Mesodermal cell (in vitro differentiated cells): ENCODE data around the gene EWSR1.

Experiments
- H3K27ac ChIP-seq: 2 replicates; pipeline ENCODE4 v1.7.0; 2013; ENCODE audit warnings: mild to moderate bottlenecking, low read depth, low read length, moderate library complexity; ENCODE audit not compliant: severe bottlenecking
- H3K36me3 ChIP-seq: 2 replicates; pipeline ENCODE4 v1.7.1; 2013; ENCODE audit warnings: mild to moderate bottlenecking, low read length, moderate library complexity; ENCODE audit not compliant: control insufficient read depth, insufficient read depth
- H3K4me1 ChIP-seq: one replicate; pipeline ENCODE4 v1.7.1; 2013; ENCODE audit warnings: mild to moderate bottlenecking, low read length; ENCODE audit not compliant: insufficient read depth, control insufficient read depth, poor library complexity, severe bottlenecking
- H3K4me3 ChIP-seq: 2 replicates; pipeline ENCODE4 v1.7.0; 2013; ENCODE audit warnings: low read length, control low read depth, mild to moderate bottlenecking; ENCODE audit not compliant: insufficient read depth, poor library complexity, severe bottlenecking; ENCODE audit errors: extremely low read depth
- H3K9me3 ChIP-seq: 2 replicates; pipeline ENCODE4 v1.7.1; 2013; ENCODE audit warnings: mild to moderate bottlenecking, low read length, moderate library complexity; ENCODE audit not compliant: control insufficient read depth
- WGBS, 2 experiments: methylation state at CpG; one replicate each; pipeline ENCODE4 v1.1.5; 2013; ENCODE audit warnings: missing lambda C conversion rate in 2 of 2; ENCODE audit not compliant: insufficient coverage in 2 of 2; 5-methylcytosine and 5-hydroxymethylcytosine counted together

EWSR1 gene

DNA sequence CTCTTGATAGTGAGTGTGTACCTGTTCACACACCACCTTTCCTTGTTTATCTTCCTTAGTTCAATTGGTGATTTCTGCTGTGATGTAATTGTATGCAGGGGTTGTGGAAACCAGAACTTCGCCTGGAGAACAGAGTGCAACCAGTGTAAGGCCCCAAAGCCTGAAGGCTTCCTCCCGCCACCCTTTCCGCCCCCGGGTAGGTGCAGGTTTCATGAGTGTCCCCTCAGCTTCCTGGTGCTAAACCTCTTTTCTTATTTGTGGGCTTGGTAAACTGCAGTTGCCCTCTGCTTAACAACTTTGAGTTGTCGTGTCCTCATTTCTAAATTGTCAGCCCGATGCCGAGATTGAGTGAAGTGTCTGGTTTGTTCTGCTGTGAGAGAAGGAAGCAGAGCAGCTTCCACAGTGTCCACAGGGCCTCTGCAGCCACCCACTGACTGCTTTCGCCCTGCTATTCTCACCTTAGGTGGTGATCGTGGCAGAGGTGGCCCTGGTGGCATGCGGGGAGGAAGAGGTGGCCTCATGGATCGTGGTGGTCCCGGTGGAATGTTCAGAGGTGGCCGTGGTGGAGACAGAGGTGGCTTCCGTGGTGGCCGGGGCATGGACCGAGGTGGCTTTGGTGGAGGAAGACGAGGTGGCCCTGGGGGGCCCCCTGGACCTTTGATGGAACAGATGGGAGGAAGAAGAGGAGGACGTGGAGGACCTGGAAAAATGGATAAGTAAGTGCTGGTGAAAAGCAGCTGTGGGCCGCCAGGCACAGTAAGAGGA lies 31.2 kb downstream of the EWSR1 start:
- H3K4me3 ChIP-seq: no peak overlapping the region

DNA sequence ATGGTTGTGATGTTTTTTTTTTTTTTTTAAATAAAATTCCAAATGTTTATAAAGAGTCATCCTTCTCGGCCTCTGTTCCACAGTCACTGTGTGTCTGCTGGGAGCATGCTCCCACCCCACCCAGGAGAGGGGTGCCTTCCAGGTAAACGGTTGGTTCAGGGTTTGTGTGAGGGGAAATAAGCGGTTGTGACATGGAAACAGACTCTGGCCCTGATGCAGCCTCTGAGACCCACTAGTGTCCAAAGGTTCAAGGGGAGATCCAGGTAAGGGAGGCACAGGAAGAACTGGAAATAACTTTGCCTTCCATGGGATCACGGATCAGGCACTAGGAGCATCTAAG lies 32.4 kb downstream of the EWSR1 start:
- Histone ChIP-seq H3K4me3 (no peak overlapping the region), H3K27ac (no peak overlapping the region), H3K9me3 (no peaks in the 10 kb centered on the region), H3K36me3 (peaks cover 55% of the 10 kb centered on the region), H3K4me1 (no peaks in the 10 kb centered on the region)
- WGBS, 2 experiments: 97 to 100% methylated on average over 3 of the region's 4 CpGs

More for the DNA sequence above, 31.2 kb downstream of the EWSR1 start:
- 95 to 99% methylated on average over 15 to 17 of the region's 19 CpGs for WGBS, 2 experiments
- H3K4me1 ChIP-seq: no peaks in the 10 kb centered on the region
- no peak overlapping the region for H3K27ac ChIP-seq
- H3K36me3 ChIP-seq: peaks cover 66% of the 10 kb centered on the region
- no peaks in the 10 kb centered on the region for H3K9me3 ChIP-seq

DNA sequence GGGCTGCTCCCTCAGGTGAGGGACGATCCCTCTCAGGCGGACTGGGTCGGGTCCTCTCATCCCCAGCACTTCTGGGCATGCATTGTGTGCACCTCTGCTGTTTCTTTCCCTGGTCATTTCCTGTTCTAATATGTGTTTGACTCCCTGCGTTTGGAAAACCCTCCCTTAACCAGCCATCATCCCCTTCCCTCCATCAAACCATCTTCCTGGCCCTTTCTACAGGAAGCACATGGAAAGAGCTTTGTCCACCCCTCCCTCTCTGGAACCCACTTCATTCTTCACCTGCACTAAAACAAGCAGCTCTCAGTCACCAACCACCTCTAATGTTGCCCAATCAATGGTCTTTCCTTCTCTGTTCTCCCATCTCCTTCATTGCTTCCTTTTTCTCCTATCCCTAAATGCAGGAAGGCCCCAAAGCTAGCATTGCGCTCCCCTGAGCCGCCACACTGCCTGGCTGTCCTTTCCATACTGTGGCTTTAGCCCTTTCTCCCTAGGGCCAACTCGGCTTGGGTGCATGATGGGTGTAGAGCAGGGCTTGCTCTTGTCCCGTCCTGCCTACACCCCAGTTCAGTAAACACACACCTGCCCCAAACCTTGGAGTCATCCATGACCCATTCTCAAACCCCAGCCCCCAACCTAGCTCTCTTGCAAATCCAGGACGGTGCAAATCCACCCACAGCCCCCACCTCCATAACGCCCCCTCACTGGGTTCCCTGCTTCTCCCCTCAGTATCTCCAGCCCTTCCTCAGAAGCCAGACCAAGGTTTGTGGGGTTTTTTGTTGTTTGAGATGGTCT lies 32.9 kb downstream of the EWSR1 start:
- Histone ChIP-seq H3K27ac (no peak overlapping the region), H3K4me1 (no peaks in the 10 kb centered on the region), H3K36me3 (peaks cover 49% of the 10 kb centered on the region), H3K4me3 (no peak overlapping the region), H3K9me3 (no peaks in the 10 kb centered on the region)
- 96 to 100% methylated on average over 4 to 8 of the region's 10 CpGs for WGBS, 2 experiments

DNA sequence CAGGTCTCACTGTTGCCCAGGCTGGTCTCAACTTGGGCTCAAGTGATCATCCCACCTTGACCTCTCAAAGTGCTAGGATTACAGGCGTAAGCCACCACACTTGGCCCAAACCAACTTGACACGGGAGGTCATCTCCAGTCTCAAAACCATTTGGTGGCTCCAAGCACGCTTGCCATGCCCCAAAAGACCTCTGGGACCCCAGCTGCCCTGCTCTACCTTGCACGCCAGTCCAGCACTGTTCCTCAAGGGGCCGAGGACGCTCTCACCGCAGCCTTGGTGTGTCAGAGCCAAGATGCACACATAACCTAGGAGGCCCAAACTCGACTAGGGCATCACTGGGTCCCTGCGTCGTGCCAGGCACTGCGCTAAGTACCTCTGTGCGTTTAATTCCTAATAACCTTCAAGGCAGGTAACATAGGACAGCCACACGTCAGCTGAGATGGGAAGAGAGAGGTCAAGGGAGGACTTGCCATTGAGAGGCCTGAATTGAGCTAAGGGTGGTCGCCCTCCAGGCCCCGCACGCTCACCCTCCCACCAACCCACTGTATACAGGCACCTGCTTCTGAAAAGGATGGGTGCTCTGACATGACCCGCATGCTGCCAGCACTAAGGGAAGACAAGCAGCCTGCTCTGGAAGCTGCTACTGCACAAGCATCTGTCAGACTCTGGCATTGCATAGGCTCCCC lies 33.8 kb downstream of the EWSR1 start:
- 89 to 96% methylated on average over 13 to 14 of the region's 17 CpGs for WGBS, 2 experiments
- Histone ChIP-seq H3K36me3 (peaks cover 40% of the 10 kb centered on the region), H3K9me3 (no peaks in the 10 kb centered on the region), H3K4me1 (no peaks in the 10 kb centered on the region), H3K27ac (no peak overlapping the region), H3K4me3 (no peak overlapping the region)

GRCh38 chr22:29302402-29302680 lies 34.3 kb downstream of the EWSR1 start:
- Histone ChIP-seq H3K4me3 (no peak overlapping the region), H3K9me3 (no peaks in the 10 kb centered on the region), H3K4me1 (no peaks in the 10 kb centered on the region), H3K27ac (no peak overlapping the region), H3K36me3 (peaks cover 36% of the 10 kb centered on the region)
- WGBS, 2 experiments: 89 to 100% methylated on average over 1 to 2 of the region's 2 CpGs

GRCh38 chr22:29302681-29303465 lies 34.8 kb downstream of the EWSR1 start:
- Histone ChIP-seq H3K36me3 (peaks cover 30% of the 10 kb centered on the region), H3K4me1 (no peaks in the 10 kb centered on the region), H3K9me3 (no peaks in the 10 kb centered on the region), H3K27ac (no peak overlapping the region), H3K4me3 (no peak overlapping the region)
- 85 to 86% methylated on average over 12 of the region's 13 CpGs for WGBS, 2 experiments

DNA sequence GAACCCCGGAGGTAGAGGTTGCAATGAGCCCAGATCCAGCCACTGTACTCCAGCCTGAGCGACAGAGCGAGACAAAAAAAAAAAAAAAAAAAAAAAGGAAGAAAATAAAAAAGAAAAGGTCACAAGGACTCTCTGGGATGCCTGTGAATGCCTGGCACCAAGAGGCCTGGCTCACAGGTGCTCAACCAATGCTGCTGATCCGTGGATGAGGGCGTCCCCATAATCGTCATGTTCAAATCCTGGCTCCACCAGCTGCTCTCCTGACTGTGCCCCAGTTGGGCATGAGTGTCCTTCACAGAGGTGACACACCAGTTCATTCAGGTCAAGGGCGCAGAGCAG lies 37.7 kb downstream of the EWSR1 start:
- H3K4me1 ChIP-seq: peaks cover 10% of the 10 kb centered on the region
- no peaks in the 10 kb centered on the region for H3K9me3 ChIP-seq
- H3K36me3 ChIP-seq: peaks cover 4% of the 10 kb centered on the region
- H3K4me3 ChIP-seq: peak overlapping the region; percentile 71
- 71 to 76% methylated on average over 4 to 6 of the region's 7 CpGs for WGBS, 2 experiments
- peak overlapping the region; percentile 41 for H3K27ac ChIP-seq

DNA sequence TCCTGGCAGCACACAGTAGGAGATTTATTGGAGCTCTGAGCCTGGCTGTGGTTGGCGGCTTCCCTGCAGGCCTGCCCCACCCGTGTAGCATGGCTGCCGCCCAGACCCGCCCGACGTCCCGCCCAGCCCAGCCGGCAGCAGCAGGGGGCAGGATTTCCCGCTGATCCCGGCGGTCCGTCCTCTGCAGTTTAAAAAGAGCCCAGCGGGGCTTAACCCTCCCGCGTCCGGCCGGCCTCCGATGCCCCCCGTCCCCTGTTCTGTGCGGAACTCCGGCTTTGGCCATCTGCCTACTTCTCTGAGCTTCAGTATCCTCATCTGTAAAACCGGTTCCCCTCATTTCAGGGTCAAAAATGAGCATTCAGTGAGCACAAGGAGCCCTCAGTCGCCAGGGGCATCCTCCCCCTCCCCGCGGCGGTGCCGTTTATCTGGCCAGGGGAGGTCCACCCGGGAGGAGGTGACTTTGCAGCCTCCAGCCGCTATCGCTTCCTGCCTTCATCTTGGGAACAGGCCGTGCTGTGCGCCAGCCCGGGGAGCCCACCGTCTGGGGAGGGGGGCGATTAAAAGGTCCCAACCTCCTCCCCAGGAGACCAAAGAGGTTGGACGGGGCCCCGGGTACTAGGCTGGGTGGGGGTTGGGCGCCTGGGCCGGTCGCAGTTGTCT lies 38.2 kb downstream of the EWSR1 start, which contains the start of gene GAS2L1:
TSS of gene GAS2L1 (plus strand) at position 476 of the 660 bp plus-strand sequence. CDS start 1,456 bp downstream, outside the sequence.
- peak within 1 kb of the TSS; percentile 71 for H3K4me3 ChIP-seq
- WGBS, 2 experiments: 0% methylated on average over 24 to 30 of the region's 40 CpGs
- H3K9me3 ChIP-seq: no peaks in the 10 kb centered on the region
- H3K27ac ChIP-seq: peak within 1 kb of the TSS; percentile 95
- H3K36me3 ChIP-seq: peaks cover 2% of the 10 kb centered on the region
- peaks cover 13% of the 10 kb centered on the region for H3K4me1 ChIP-seq

DNA sequence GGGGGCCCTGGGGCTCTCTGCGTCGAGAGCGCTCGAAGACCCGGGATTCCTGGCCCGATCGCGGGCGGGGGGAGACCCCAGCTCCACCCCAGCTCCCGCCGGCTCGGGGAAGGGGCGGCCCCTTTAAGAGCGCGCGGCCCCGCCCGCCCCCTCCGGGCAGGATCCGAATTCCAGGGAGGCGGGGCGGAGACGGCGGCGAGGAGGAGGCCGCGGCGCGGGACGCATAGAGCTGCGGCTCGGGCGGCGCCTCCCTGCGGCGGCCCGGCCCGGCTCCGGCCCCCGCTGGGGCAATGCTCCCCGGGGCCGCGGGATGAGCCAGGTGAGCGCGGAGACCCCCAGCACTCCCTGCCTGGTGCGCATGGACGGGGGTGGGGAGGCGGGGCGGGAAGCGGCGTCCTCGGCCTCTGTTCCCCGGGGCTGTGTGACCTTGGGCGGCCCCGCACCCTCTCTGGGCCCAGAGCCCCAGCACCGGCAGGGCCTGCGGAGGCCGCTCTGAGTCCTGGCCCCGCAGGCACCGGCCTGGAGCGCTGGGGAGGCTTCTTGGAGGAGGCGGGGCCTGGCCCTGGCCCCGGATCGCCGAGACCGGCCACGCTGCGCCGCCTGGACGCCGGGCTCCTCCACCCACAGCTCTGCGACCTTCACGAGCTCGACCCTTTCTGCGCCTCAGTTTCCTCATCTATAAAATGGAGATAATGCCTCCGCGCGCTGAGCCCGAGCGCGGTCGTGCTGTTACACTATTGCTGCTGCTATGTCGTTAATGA lies 38.9 kb downstream of the EWSR1 start:
- peaks cover 18% of the 10 kb centered on the region for H3K4me1 ChIP-seq
- no peaks in the 10 kb centered on the region for H3K9me3 ChIP-seq
- peak overlapping the region; percentile 95 for H3K27ac ChIP-seq
- peaks cover 9% of the 10 kb centered on the region for H3K36me3 ChIP-seq
- peak overlapping the region; percentile 71 for H3K4me3 ChIP-seq
- 2 to 6% methylated on average over 41 to 54 of the region's 83 CpGs for WGBS, 2 experiments
